Measurements from ENCODE around the gene CREB3L1. TPM values are rescaled to one million over a fixed set of nuclear protein-coding genes. Genes with fewer than 3 reads are reported as not detected.

The CREB3L1 gene
- total RNA-seq, 1 donor = 33.3 TPM

DNA sequence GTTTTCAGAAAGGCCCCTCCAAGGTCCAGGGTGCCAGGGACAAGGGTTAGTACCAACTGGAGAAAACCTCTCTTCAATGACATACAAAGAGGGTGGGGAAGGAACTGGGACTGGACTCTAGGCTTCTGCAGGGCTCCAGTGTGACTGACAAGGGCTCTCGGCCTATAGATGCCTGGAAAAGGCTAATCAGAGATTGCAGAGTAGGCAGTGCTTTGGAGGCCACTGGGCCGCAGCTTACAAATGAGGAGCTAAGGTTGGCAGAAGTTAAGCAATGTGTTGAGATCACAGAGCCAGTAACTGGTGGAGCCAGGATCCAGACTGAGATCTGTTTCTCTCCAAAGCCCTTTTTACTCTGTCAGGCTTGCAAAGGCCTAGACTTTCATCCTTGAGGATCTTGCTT, 62.4 kb downstream of the CREB3L1 start:
- Histone ChIP-seq H3K27me3 (ENCODE audit: insufficient read depth, low read length) (peaks cover 21% of the 10 kb centered on the region), H3K9me3 (ENCODE audit: low read depth, low read length) (no peaks in the 10 kb centered on the region), H3K4me2 (ENCODE audit: insufficient read depth, low read length) (no peak overlapping the region), H3K27ac (ENCODE audit: low read depth, low read length) (no peak overlapping the region), H3K4me3 (ENCODE audit: insufficient read depth, low read length) (no peak overlapping the region), H3K79me2 (ENCODE audit: insufficient read depth, low read length) (no peaks in the 10 kb centered on the region), H4K20me1 (ENCODE audit: insufficient read depth, low read length) (no peaks in the 10 kb centered on the region), H3K4me1 (ENCODE audit: insufficient read depth, low read length) (peaks cover 2% of the 10 kb centered on the region), H3K36me3 (ENCODE audit: insufficient read depth, low read length) (no peaks in the 10 kb centered on the region), H2AFZ (ENCODE audit: low read length) (no peak overlapping the region)
- no peak for DNase-seq (ENCODE audit: insufficient read length, low spot score, missing footprints)
- TF ChIP-seq, protein P1, sequence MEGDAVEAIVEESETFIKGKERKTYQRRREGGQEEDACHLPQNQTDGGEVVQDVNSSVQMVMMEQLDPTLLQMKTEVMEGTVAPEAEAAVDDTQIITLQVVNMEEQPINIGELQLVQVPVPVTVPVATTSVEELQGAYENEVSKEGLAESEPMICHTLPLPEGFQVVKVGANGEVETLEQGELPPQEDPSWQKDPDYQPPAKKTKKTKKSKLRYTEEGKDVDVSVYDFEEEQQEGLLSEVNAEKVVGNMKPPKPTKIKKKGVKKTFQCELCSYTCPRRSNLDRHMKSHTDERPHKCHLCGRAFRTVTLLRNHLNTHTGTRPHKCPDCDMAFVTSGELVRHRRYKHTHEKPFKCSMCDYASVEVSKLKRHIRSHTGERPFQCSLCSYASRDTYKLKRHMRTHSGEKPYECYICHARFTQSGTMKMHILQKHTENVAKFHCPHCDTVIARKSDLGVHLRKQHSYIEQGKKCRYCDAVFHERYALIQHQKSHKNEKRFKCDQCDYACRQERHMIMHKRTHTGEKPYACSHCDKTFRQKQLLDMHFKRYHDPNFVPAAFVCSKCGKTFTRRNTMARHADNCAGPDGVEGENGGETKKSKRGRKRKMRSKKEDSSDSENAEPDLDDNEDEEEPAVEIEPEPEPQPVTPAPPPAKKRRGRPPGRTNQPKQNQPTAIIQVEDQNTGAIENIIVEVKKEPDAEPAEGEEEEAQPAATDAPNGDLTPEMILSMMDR (IDR thresholded peaks at IDR 0.05; ENCODE audit: extremely low read depth, low read depth, low read length) = no peak

DNA sequence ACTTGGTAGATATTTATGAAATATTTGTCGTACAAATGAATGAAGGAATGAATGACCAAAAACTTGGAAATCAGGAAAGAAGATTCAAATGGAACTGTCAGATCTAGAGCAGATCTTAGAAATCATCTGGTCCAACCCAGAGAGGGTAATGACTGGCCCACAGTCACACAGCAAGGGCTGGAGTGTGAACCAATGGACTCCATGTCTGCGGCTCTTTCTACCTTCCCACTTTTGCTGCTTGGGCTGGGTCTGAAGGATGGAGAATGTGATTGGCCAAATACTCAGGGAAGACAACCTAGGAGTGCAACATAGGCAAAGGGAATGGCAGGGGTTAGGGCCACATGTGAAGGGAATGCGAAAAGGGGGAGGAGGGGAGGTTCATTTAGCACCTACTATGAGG, 64.0 kb downstream of the CREB3L1 start:
- H2AFZ ChIP-seq (ENCODE audit: low read length) = no peak overlapping the region
- TF ChIP-seq, protein P1 (IDR thresholded peaks at IDR 0.05; ENCODE audit: extremely low read depth, low read depth, low read length) = no peak

DNA sequence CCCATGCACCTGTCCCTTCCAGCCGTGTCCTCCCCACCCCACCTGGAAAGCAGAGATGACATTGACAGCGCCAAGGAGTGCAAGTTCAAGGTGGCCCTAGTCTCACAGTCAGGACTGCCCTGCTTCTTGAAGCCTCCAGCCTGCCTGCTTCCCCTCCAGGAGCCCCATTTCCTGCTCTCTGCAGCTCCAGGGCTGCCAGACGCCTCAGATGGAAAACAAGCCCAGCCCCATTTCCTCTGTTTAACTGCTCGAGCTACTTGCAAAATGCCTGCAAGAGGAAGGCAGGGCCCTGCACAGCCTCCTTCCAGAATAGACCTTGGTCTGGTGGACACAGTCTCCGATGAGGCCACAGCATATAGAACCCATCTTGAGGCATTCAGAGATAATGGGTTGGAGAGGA, 64.8 kb downstream of the CREB3L1 start:
- Histone ChIP-seq H3K36me3 (ENCODE audit: insufficient read depth, low read length) (no peaks in the 10 kb centered on the region), H3K4me2 (ENCODE audit: insufficient read depth, low read length) (no peak overlapping the region), H3K4me1 (ENCODE audit: insufficient read depth, low read length) (no peaks in the 10 kb centered on the region), H2AFZ (ENCODE audit: low read length) (no peak overlapping the region), H3K27ac (ENCODE audit: low read depth, low read length) (no peak overlapping the region), H3K79me2 (ENCODE audit: insufficient read depth, low read length) (no peaks in the 10 kb centered on the region), H3K4me3 (ENCODE audit: insufficient read depth, low read length) (no peak overlapping the region), H3K9me3 (ENCODE audit: low read depth, low read length) (no peaks in the 10 kb centered on the region), H3K27me3 (ENCODE audit: insufficient read depth, low read length) (peaks cover 20% of the 10 kb centered on the region), H4K20me1 (ENCODE audit: insufficient read depth, low read length) (no peaks in the 10 kb centered on the region)
- DNase-seq (ENCODE audit: insufficient read length, low spot score, missing footprints) = peak; percentile 53
- TF ChIP-seq, protein P1 (IDR thresholded peaks at IDR 0.05; ENCODE audit: extremely low read depth, low read depth, low read length) = no peak

More for the DNA sequence above, 64.0 kb downstream of the CREB3L1 start:
- Histone ChIP-seq H3K4me1 (ENCODE audit: insufficient read depth, low read length) (no peaks in the 10 kb centered on the region), H3K4me3 (ENCODE audit: insufficient read depth, low read length) (no peak overlapping the region), H3K4me2 (ENCODE audit: insufficient read depth, low read length) (no peak overlapping the region), H3K27me3 (ENCODE audit: insufficient read depth, low read length) (peaks cover 20% of the 10 kb centered on the region), H3K36me3 (ENCODE audit: insufficient read depth, low read length) (no peaks in the 10 kb centered on the region), H3K9me3 (ENCODE audit: low read depth, low read length) (no peaks in the 10 kb centered on the region), H4K20me1 (ENCODE audit: insufficient read depth, low read length) (no peaks in the 10 kb centered on the region), H3K27ac (ENCODE audit: low read depth, low read length) (no peak overlapping the region), H3K79me2 (ENCODE audit: insufficient read depth, low read length) (no peaks in the 10 kb centered on the region)
- peak; percentile 34 for DNase-seq (ENCODE audit: insufficient read length, low spot score, missing footprints)

DNA sequence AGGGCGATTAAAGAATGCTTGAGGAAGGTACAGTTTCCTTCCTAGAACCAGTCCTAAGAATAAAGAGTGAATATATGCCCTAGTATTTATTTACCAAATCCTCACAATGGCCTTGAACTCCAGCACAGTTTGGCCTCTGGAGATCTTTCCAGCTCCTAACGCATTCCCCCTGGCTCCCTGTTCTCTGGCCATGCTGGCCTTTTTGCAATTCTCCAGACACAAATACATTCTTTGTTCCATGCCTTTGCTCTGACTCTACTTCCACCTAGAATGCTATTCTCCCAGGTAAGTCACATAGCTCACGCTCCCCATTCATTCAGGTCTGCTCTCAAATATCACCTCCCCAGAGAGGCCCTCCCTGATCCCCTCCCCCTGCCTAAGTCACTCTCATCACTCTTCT, 66.1 kb downstream of the CREB3L1 start:
- peaks cover 5% of the 10 kb centered on the region for H3K4me1 ChIP-seq (ENCODE audit: insufficient read depth, low read length)
- peaks cover 6% of the 10 kb centered on the region for H4K20me1 ChIP-seq (ENCODE audit: insufficient read depth, low read length)
- no peak for DNase-seq (ENCODE audit: insufficient read length, low spot score, missing footprints)
- no peaks in the 10 kb centered on the region for H3K9me3 ChIP-seq (ENCODE audit: low read depth, low read length)
- H2AFZ ChIP-seq (ENCODE audit: low read length) = no peak overlapping the region
- H3K4me2 ChIP-seq (ENCODE audit: insufficient read depth, low read length) = no peak overlapping the region
- H3K36me3 ChIP-seq (ENCODE audit: insufficient read depth, low read length) = no peaks in the 10 kb centered on the region
- peaks cover 10% of the 10 kb centered on the region for H3K79me2 ChIP-seq (ENCODE audit: insufficient read depth, low read length)
- H3K27me3 ChIP-seq (ENCODE audit: insufficient read depth, low read length) = peaks cover 18% of the 10 kb centered on the region
- TF ChIP-seq, protein P1 (IDR thresholded peaks at IDR 0.05; ENCODE audit: extremely low read depth, low read depth, low read length) = no peak
- no peak overlapping the region for H3K4me3 ChIP-seq (ENCODE audit: insufficient read depth, low read length)
- no peak overlapping the region for H3K27ac ChIP-seq (ENCODE audit: low read depth, low read length)

Data from osteoblast (primary cell).